Body of pancreas (tissue), 4 donors: ENCODE results near the gene CBS.

ENCODE experiments used
- CTCF ChIP-seq, 7 experiments: fragments of 450-650 bp in 4 of 7; fragments of 200-600 bp in 3 of 7; sonication (generic) in 3 of 7; IDR thresholded peaks; one replicate each; pipeline ENCODE4 v1.5.1; 2016 to 2019; ENCODE audit warnings: antibody characterized with exemption in 7 of 7
- POLR2A ChIP-seq, 3 donors: fragments of 450-650 bp; IDR thresholded peaks; one replicate each; pipeline ENCODE4 v1.6.1; 2016; ENCODE audit warnings: antibody characterized with exemption in 3 of 3, mild to moderate bottlenecking in 2 of 3

GRCh38 chr21:43024439-43025136 is 51.0 kb downstream of the CBS start:
- TF ChIP-seq CTCF (IDR thresholded peaks at IDR 0.05) (no peak), POLR2A (IDR thresholded peaks at IDR 0.05) (no peak)
